Activated T-helper 17 cell treated with anti-CD3 and anti-CD28 coated beads, Interleukin-2, amount 50 U/mL, for 72 hours (primary cell): ENCODE measurements around the gene PROM1. TPM values are rescaled to one million over a fixed set of nuclear protein-coding genes. Genes with fewer than 3 reads are reported as not detected.

ENCODE experiments used
- ATAC-seq: fragments of 150-1000 bp; cut with Tn5 transposase; replicated peaks from 2 replicates; pipeline ENCODE4 v1.10.0; 2021; ENCODE audit warnings: mild to moderate bottlenecking, moderate library complexity
- H3K27ac Mint-ChIP-seq: one replicate; pipeline ENCODE4 v1.8.0; 2022; ENCODE audit warnings: mixed read lengths
- H3K27me3 Mint-ChIP-seq: one replicate; pipeline ENCODE4 v1.8.0; 2022; ENCODE audit warnings: mixed read lengths
- H3K36me3 Mint-ChIP-seq: one replicate; pipeline ENCODE4 v1.8.0; 2022; ENCODE audit warnings: low read depth, mild to moderate bottlenecking, mixed read lengths
- H3K4me1 Mint-ChIP-seq: one replicate; pipeline ENCODE4 v1.8.0; 2022; ENCODE audit warnings: mixed read lengths
- H3K4me3 Mint-ChIP-seq: one replicate; pipeline ENCODE4 v1.8.0; 2022; ENCODE audit warnings: mild to moderate bottlenecking, mixed read lengths
- H3K9me3 Mint-ChIP-seq: one replicate; pipeline ENCODE4 v1.8.0; 2022; ENCODE audit warnings: mixed read lengths
- total RNA-seq, 2 donors: library from RNA; stranded (reverse); gene quantifications; one replicate each; pipeline ENCODE4 v1.2.3, GENCODE V29; 2022

PROM1 gene
- total RNA-seq, 2 donors from 2014 or later = 0.26 TPM; not detected in 1

- H3K36me3 Mint-ChIP-seq = no peaks in the 10 kb centered on the region
- H3K9me3 Mint-ChIP-seq = no peaks in the 10 kb centered on the region
- peaks cover 9% of the 10 kb centered on the region for H3K27me3 Mint-ChIP-seq
- no peak for ATAC-seq
- H3K4me1 Mint-ChIP-seq = no peaks in the 10 kb centered on the region
- H3K27ac Mint-ChIP-seq = no peak overlapping the region
- H3K4me3 Mint-ChIP-seq = no peak overlapping the region
Observed at GRCh38 chr4:15955670-15956069, 128.2 kb downstream of the PROM1 start.

- ATAC-seq = no peak
- Mint-ChIP-seq H3K4me1 (no peaks in the 10 kb centered on the region), H3K36me3 (no peaks in the 10 kb centered on the region), H3K27ac (no peak overlapping the region), H3K27me3 (no peaks in the 10 kb centered on the region), H3K9me3 (no peaks in the 10 kb centered on the region), H3K4me3 (no peak overlapping the region)
Observed at GRCh38 chr4:15953625-15954024, 130.2 kb downstream of the PROM1 start.

DNA sequence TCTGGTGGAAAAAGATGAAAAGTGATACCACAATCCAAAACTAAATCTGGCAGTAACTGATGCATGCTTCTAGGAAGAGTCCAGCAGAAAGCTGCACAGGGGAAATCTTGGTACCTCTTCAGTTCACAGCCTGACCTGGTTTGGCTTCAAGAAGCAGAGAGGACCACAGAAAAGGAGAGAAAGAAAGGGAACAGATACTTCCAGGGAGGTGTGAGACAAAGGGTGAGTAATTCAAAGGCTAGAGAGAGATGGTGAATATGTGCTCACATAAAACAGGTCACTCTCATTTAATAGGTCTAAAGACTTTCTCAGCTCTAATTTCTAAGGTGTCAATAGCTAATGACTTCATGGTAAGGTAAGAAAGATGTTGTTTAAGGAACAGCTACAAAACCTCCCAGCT is 132.0 kb downstream of the PROM1 start:
- H3K4me1 Mint-ChIP-seq = no peaks in the 10 kb centered on the region
- no peaks in the 10 kb centered on the region for H3K9me3 Mint-ChIP-seq
- ATAC-seq = no peak
- no peak overlapping the region for H3K27ac Mint-ChIP-seq
- H3K27me3 Mint-ChIP-seq = no peaks in the 10 kb centered on the region
- H3K4me3 Mint-ChIP-seq = no peak overlapping the region
- no peaks in the 10 kb centered on the region for H3K36me3 Mint-ChIP-seq

- Mint-ChIP-seq H3K27me3 (peaks cover 4% of the 10 kb centered on the region), H3K4me3 (no peak overlapping the region), H3K9me3 (no peaks in the 10 kb centered on the region), H3K27ac (no peak overlapping the region), H3K36me3 (no peaks in the 10 kb centered on the region), H3K4me1 (no peaks in the 10 kb centered on the region)
- no peak for ATAC-seq
Observed at GRCh38 chr4:15948826-15949225, 135.0 kb downstream of the PROM1 start.

DNA sequence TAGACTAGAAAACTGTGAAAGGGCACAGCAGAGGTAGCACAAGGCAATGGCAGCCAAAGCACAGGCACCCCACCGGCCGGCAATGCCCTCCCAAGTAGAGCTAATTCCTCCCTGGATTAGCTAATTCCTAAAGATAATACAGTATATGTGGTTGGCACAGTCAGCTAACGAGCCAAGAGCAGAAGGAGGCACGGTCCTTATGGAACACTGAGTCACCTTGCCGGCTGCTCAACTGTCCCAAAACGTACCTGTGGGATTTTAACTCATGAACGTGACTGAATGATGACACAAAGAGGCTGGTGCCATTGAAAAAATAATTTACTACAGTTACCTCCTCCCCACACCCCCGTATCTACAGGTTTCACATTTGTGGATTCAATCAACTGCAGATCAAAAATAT is 136.1 kb downstream of the PROM1 start:
- Mint-ChIP-seq H3K27me3 (peaks cover 4% of the 10 kb centered on the region), H3K36me3 (no peaks in the 10 kb centered on the region), H3K4me3 (no peak overlapping the region), H3K27ac (no peak overlapping the region), H3K9me3 (no peaks in the 10 kb centered on the region), H3K4me1 (no peaks in the 10 kb centered on the region)
- ATAC-seq = no peak

DNA sequence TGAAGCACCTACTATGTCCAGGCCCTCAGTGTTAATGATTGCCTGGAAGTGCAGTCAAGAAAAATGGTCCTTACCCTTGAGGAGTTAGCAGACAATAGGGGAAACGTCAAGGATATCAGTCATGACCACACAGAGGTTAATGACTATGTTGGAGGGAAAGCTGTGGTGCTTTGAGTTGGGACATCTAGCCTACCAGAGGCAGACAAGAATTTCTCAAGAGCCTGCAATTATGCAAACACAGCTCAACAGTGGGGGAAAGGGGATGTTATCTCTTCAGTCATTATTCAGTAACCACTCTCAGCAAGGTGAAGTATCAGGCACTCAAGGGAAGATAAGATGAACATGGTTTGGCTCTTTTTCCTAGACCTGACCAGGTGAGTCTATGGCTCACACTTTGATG is 138.3 kb downstream of the PROM1 start:
- Mint-ChIP-seq H3K27me3 (peaks cover 5% of the 10 kb centered on the region), H3K36me3 (no peaks in the 10 kb centered on the region), H3K27ac (no peak overlapping the region)

GRCh38 chr4:15944895-15945294 is 138.9 kb downstream of the PROM1 start:
- H3K4me1 Mint-ChIP-seq = no peaks in the 10 kb centered on the region
- H3K9me3 Mint-ChIP-seq = no peaks in the 10 kb centered on the region
- no peaks in the 10 kb centered on the region for H3K36me3 Mint-ChIP-seq
- H3K27me3 Mint-ChIP-seq = peaks cover 9% of the 10 kb centered on the region
- no peak overlapping the region for H3K4me3 Mint-ChIP-seq
- H3K27ac Mint-ChIP-seq = no peak overlapping the region
- ATAC-seq = no peak

More for the DNA sequence above, 138.3 kb downstream of the PROM1 start:
- no peak overlapping the region for H3K4me3 Mint-ChIP-seq
- no peak for ATAC-seq
- H3K9me3 Mint-ChIP-seq = no peaks in the 10 kb centered on the region
- H3K4me1 Mint-ChIP-seq = no peaks in the 10 kb centered on the region

- Mint-ChIP-seq H3K4me3 (no peak overlapping the region), H3K4me1 (no peaks in the 10 kb centered on the region), H3K27me3 (peaks cover 15% of the 10 kb centered on the region), H3K9me3 (no peaks in the 10 kb centered on the region), H3K27ac (no peak overlapping the region), H3K36me3 (no peaks in the 10 kb centered on the region)
- no peak for ATAC-seq
Observed at GRCh38 chr4:15942283-15942682, 141.5 kb downstream of the PROM1 start.

- no peaks in the 10 kb centered on the region for H3K36me3 Mint-ChIP-seq
- ATAC-seq = no peak
- no peak within 1 kb of the TSS for H3K4me3 Mint-ChIP-seq
- H3K27me3 Mint-ChIP-seq = peaks cover 23% of the 10 kb centered on the region
- no peaks in the 10 kb centered on the region for H3K4me1 Mint-ChIP-seq
- H3K9me3 Mint-ChIP-seq = no peaks in the 10 kb centered on the region
- H3K27ac Mint-ChIP-seq = no peak within 1 kb of the TSS
Observed at GRCh38 chr4:15938640-15939039, 145.2 kb downstream of the PROM1 start, which contains the start of gene FGFBP1. Gene FGFBP1 (minus strand): TSS chr4:15938740. CDS start chr4:15936632, 2,108 bp downstream.

DNA sequence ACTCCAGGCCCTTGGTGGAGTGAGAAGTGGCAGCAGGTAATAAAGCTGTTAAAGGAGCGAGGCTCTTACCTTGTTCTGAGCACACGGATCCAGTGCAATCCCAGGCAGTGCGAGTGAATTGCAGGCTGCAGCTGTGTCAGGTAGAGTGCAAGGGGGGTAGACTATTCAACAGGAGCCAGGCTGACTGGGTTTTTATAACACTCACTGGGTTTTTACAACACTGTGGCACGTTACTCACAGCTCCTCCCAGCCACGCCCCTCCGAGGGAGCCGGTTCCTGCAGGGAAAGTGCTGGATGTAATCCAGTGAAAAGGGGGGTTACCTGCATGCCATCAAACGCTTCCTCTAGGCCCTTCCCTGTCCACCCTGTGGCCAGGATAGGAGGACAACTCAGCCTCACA is 145.6 kb downstream of the PROM1 start:
- no peaks in the 10 kb centered on the region for H3K36me3 Mint-ChIP-seq
- no peak overlapping the region for H3K27ac Mint-ChIP-seq
- ATAC-seq = no peak
- H3K4me1 Mint-ChIP-seq = no peaks in the 10 kb centered on the region
- no peaks in the 10 kb centered on the region for H3K9me3 Mint-ChIP-seq
- no peak overlapping the region for H3K4me3 Mint-ChIP-seq
- H3K27me3 Mint-ChIP-seq = peaks cover 23% of the 10 kb centered on the region

GRCh38 chr4:15936495-15936894 is 147.3 kb downstream of the PROM1 start:
- H3K27ac Mint-ChIP-seq = no peak overlapping the region
- H3K27me3 Mint-ChIP-seq = peaks cover 31% of the 10 kb centered on the region
- H3K9me3 Mint-ChIP-seq = no peaks in the 10 kb centered on the region

DNA sequence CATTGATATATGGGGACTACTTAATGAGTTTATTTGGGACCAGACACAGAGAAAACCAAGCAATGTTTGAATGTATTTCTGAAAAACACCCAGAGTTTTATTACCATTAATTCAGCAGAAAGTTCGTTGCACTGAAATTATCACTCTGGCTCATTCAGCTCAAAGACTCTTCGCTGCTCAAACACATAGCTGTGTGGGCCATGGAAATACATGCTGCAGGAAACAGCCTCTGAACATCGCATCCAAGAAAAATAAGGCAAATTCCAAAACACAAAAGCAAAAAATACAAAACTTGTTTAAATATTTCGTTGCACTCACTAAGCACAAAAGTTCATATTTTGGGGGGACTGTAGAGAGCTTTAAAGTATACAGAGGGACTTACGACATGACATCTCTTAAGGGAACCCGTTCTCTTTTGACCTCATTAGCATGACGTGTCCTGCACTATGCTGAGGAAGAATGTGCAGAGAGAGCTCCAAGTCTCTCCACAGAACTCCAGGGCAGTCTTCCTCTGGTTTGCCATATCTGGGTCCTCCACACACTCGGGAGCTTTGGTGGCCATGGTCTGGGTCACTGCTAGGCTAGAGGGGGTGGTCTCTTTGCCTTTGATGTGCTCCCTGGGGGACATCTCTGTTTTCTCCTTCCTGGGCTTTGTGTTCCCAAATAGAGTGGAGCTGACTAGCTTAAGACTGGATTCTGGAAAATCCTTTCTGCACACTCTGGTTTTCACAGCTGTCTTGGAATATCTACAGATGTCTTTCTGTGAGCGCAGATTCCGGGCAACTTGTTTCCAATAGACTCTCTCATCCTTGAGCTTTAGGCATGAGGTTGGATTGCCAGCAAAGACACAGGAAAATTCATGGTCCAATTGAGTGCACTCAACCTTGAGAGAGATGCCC is 148.1 kb downstream of the PROM1 start:
- no peaks in the 10 kb centered on the region for H3K4me1 Mint-ChIP-seq
- no peak overlapping the region for H3K4me3 Mint-ChIP-seq
- no peaks in the 10 kb centered on the region for H3K9me3 Mint-ChIP-seq
- H3K36me3 Mint-ChIP-seq = no peaks in the 10 kb centered on the region
- H3K27me3 Mint-ChIP-seq = peaks cover 37% of the 10 kb centered on the region
- no peak overlapping the region for H3K27ac Mint-ChIP-seq
- no peak for ATAC-seq

More at GRCh38 chr4:15936495-15936894, 147.3 kb downstream of the PROM1 start:
- H3K4me1 Mint-ChIP-seq = no peaks in the 10 kb centered on the region
- H3K36me3 Mint-ChIP-seq = no peaks in the 10 kb centered on the region
- H3K4me3 Mint-ChIP-seq = no peak overlapping the region
- no peak for ATAC-seq

DNA sequence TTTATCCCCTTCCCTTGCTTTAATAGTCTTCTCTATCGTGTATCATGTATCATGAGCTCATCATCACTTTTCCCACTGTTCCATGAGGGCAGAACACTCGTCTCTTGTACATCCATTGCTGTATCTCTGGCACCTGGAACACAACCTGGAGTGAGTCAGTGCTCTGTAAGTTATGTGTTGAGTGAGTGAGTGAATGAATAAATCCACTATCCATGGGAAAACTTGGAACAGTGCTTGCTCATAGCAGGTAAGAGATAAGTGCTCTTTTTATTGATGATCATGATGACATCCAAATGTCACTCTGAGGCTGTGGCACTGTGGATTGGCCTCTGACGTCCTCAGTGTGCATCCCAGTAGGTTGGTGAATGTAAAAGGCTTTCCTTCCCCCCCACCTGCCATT is 149.6 kb downstream of the PROM1 start:
- H3K9me3 Mint-ChIP-seq = no peaks in the 10 kb centered on the region
- no peak overlapping the region for H3K4me3 Mint-ChIP-seq
- H3K36me3 Mint-ChIP-seq = no peaks in the 10 kb centered on the region
- H3K27me3 Mint-ChIP-seq = peaks cover 41% of the 10 kb centered on the region
- no peak for ATAC-seq
- no peak overlapping the region for H3K27ac Mint-ChIP-seq
- no peaks in the 10 kb centered on the region for H3K4me1 Mint-ChIP-seq

- Mint-ChIP-seq H3K4me3 (no peak overlapping the region), H3K27me3 (peaks cover 38% of the 10 kb centered on the region), H3K36me3 (no peaks in the 10 kb centered on the region), H3K4me1 (no peaks in the 10 kb centered on the region), H3K9me3 (no peaks in the 10 kb centered on the region), H3K27ac (no peak overlapping the region)
- no peak for ATAC-seq
Observed at GRCh38 chr4:15931451-15932210, 152.2 kb downstream of the PROM1 start.

- Mint-ChIP-seq H3K36me3 (no peaks in the 10 kb centered on the region), H3K27me3 (peaks cover 38% of the 10 kb centered on the region), H3K4me3 (no peak overlapping the region), H3K9me3 (no peaks in the 10 kb centered on the region), H3K4me1 (no peaks in the 10 kb centered on the region), H3K27ac (no peak overlapping the region)
- ATAC-seq = no peak
Observed at GRCh38 chr4:15930314-15930713, 153.5 kb downstream of the PROM1 start.
